GM21528 (cell line): ENCODE results near the gene OLIG1.

Experiments used
- ATAC-seq: cut with Tn5 transposase; IDR thresholded peaks from one replicate; pipeline ENCODE4 v1.9.1; 2021; ENCODE audit warnings: mild to moderate bottlenecking, moderate library complexity; ENCODE audit not compliant: unreplicated experiment, low FRiP score

OLIG1 gene

GRCh38 chr21:33069994-33070743 is at the start of gene OLIG1:
Gene OLIG1 (plus strand): TSS chr21:33070141. CDS start chr21:33070247, 106 bp downstream.
- no peak for ATAC-seq

- no peak for ATAC-seq
Observed at GRCh38 chr21:33020558-33021100, 49.3 kb upstream of the OLIG1 start.

- ATAC-seq, result no peak
Observed at GRCh38 chr21:33021150-33021549, 48.8 kb upstream of the OLIG1 start.

GRCh38 chr21:33021667-33022066 is 48.3 kb upstream of the OLIG1 start:
- ATAC-seq, result no peak

- no peak for ATAC-seq
Observed at GRCh38 chr21:33022489-33022827, 47.5 kb upstream of the OLIG1 start.

- ATAC-seq, result no peak
Observed at GRCh38 chr21:33022828-33023573, 46.9 kb upstream of the OLIG1 start.

- ATAC-seq, result no peak
Observed at GRCh38 chr21:33023574-33024200, 46.3 kb upstream of the OLIG1 start.

- no peak for ATAC-seq
Observed at GRCh38 chr21:33024201-33025103, 45.5 kb upstream of the OLIG1 start.

GRCh38 chr21:33025106-33025488 is 44.8 kb upstream of the OLIG1 start:
- ATAC-seq, result no peak

GRCh38 chr21:33025489-33026442 is 44.2 kb upstream of the OLIG1 start, which contains the start of gene OLIG2:
Gene OLIG2 (plus strand): TSS chr21:33025935. CDS start chr21:33026863, 928 bp downstream.
- no peak for ATAC-seq

- ATAC-seq, result no peak
Observed at GRCh38 chr21:33026443-33026858, 43.5 kb upstream of the OLIG1 start.

- ATAC-seq, result no peak
Observed at GRCh38 chr21:33026878-33027400, 43.0 kb upstream of the OLIG1 start.

GRCh38 chr21:33027401-33028286 is 42.3 kb upstream of the OLIG1 start:
- ATAC-seq, result no peak

GRCh38 chr21:33028287-33028670 is 41.7 kb upstream of the OLIG1 start:
- no peak for ATAC-seq

GRCh38 chr21:33028773-33029384 is 41.1 kb upstream of the OLIG1 start:
- no peak for ATAC-seq

- ATAC-seq, result no peak
Observed at GRCh38 chr21:33029385-33029921, 40.5 kb upstream of the OLIG1 start.

- no peak for ATAC-seq
Observed at GRCh38 chr21:33029975-33030461, 39.9 kb upstream of the OLIG1 start.
